ENCODE data around the gene GPC1. TPM values are rescaled to one million over a fixed set of nuclear protein-coding genes. Genes with fewer than 3 reads are reported as not detected.

The GPC1 gene
- total and polyA plus RNA-seq, 2 donors (not counting 1 experiment from before 2014, with no cell fraction given): 1.2 to 3.3 TPM

GRCh38 chr2:240425697-240426096, 9.8 kb upstream of the GPC1 start:
- H3K27ac Mint-ChIP-seq: no peak overlapping the region
- POLR2A ChIA-PET: no interaction called here
- intact Hi-C loops (cut with micrococcal nuclease): no loop called here
- Histone ChIP-seq H3K79me2 (ENCODE audit: control insufficient read depth, insufficient read depth, low read length) (no peaks in the 10 kb centered on the region), H3K4me3 (ENCODE audit: control extremely low read depth in 1 of 5, extremely low read depth in 1 of 5, insufficient read depth in 1 of 5, low read depth in 2 of 5, low read length in 4 of 5) (no peak overlapping the region), H3K9ac (ENCODE audit: low read length) (no peak overlapping the region), H3K36me3 (replicated peaks in 1 of 2; ENCODE audit: control extremely low read depth in 1 of 2, control insufficient read depth in 1 of 2, extremely low read depth in 1 of 2, insufficient read depth in 2 of 2, low read length in 1 of 2) (no peaks in the 10 kb centered on the region), H2AFZ (ENCODE audit: insufficient read depth, low read depth, low read length, poor library complexity, severe bottlenecking) (no peak overlapping the region), H3K27ac (ENCODE audit: low read length in 2 of 2) (no peak overlapping the region), H4K20me1 (ENCODE audit: control insufficient read depth, insufficient read depth, low read length, poor library complexity, severe bottlenecking) (no peaks in the 10 kb centered on the region), H3K4me1 (ENCODE audit: control insufficient read depth in 2 of 2, insufficient read depth in 2 of 2, low read length in 2 of 2) (no peaks in the 10 kb centered on the region), H3K4me2 (replicated peaks; ENCODE audit: low read depth, low read length, poor library complexity, severe bottlenecking) (no peak overlapping the region), H3K9me3 (ENCODE audit: control extremely low read depth in 1 of 3, control insufficient read depth in 2 of 3, insufficient read depth in 1 of 3, low read length in 2 of 3) (peaks cover 0 to 48% (median 11%) of the 10 kb centered on the region in 3 donors), H3K27me3 (replicated peaks in 1 of 4; ENCODE audit: control extremely low read depth in 1 of 4, control insufficient read depth in 3 of 4, insufficient read depth in 4 of 4, low read length in 3 of 4) (peaks cover 0 to 4% (median 0%) of the 10 kb centered on the region in 4 experiments)
- H3K4me3 Mint-ChIP-seq: no peak overlapping the region
- TF ChIP-seq CTCF (IDR thresholded peaks at IDR 0.05): no peak
- no peak for TF ChIP-seq EZH2 (IDR thresholded peaks at IDR 0.05; ENCODE audit: borderline replicate concordance, insufficient read depth, low read depth, low read length, poor library complexity, severe bottlenecking)
- WGBS (ENCODE audit: insufficient coverage): 86% methylated on average over 1 of the region's 5 CpGs
- H3K9me3 Mint-ChIP-seq (ENCODE audit: insufficient read depth): peaks cover 3% of the 10 kb centered on the region
- H3K4me1 Mint-ChIP-seq: no peaks in the 10 kb centered on the region
- ATAC-seq (ENCODE audit: low read depth) (no peak), DNase-seq (no peak)
- peaks cover 5% of the 10 kb centered on the region for H3K27me3 Mint-ChIP-seq
- CTCF ChIA-PET: no interaction called here

- no peak overlapping the region for H3K4me3 ChIP-seq (ENCODE audit: control extremely low read depth in 1 of 5, extremely low read depth in 1 of 5, insufficient read depth in 1 of 5, low read depth in 2 of 5, low read length in 4 of 5)
- H4K20me1 ChIP-seq (ENCODE audit: control insufficient read depth, insufficient read depth, low read length, poor library complexity, severe bottlenecking): no peaks in the 10 kb centered on the region
- no peak overlapping the region for H3K4me2 ChIP-seq (replicated peaks; ENCODE audit: low read depth, low read length, poor library complexity, severe bottlenecking)
- ATAC-seq (ENCODE audit: low read depth) (no peak), DNase-seq (no peak)
- ChIA-PET CTCF (no interaction called here), POLR2A (no interaction called here)
- Mint-ChIP-seq H3K27ac (no peak overlapping the region), H3K27me3 (peaks cover 5% of the 10 kb centered on the region), H3K9me3 (ENCODE audit: insufficient read depth) (peaks cover 3% of the 10 kb centered on the region), H3K4me3 (no peak overlapping the region), H3K4me1 (no peaks in the 10 kb centered on the region)
- peaks cover 0 to 37% (median 0%) of the 10 kb centered on the region in 3 donors for H3K9me3 ChIP-seq (ENCODE audit: control extremely low read depth in 1 of 3, control insufficient read depth in 2 of 3, insufficient read depth in 1 of 3, low read length in 2 of 3)
- WGBS (ENCODE audit: insufficient coverage): 87% methylated on average over 14 of the region's 21 CpGs
- H2AFZ ChIP-seq (ENCODE audit: insufficient read depth, low read depth, low read length, poor library complexity, severe bottlenecking): no peak overlapping the region
- no peak overlapping the region for H3K9ac ChIP-seq (ENCODE audit: low read length)
- no peaks in the 10 kb centered on the region for H3K4me1 ChIP-seq (ENCODE audit: control insufficient read depth in 2 of 2, insufficient read depth in 2 of 2, low read length in 2 of 2)
- no peaks in the 10 kb centered on the region for H3K79me2 ChIP-seq (ENCODE audit: control insufficient read depth, insufficient read depth, low read length)
- TF ChIP-seq EZH2 (IDR thresholded peaks at IDR 0.05; ENCODE audit: borderline replicate concordance, insufficient read depth, low read depth, low read length, poor library complexity, severe bottlenecking) (no peak), CTCF (IDR thresholded peaks at IDR 0.05) (no peak)
- H3K27me3 ChIP-seq (replicated peaks in 1 of 4; ENCODE audit: control extremely low read depth in 1 of 4, control insufficient read depth in 3 of 4, insufficient read depth in 4 of 4, low read length in 3 of 4): peaks cover 0 to 4% (median 0%) of the 10 kb centered on the region in 4 experiments
- H3K36me3 ChIP-seq (replicated peaks in 1 of 2; ENCODE audit: control extremely low read depth in 1 of 2, control insufficient read depth in 1 of 2, extremely low read depth in 1 of 2, insufficient read depth in 2 of 2, low read length in 1 of 2): no peaks in the 10 kb centered on the region
- H3K27ac ChIP-seq (ENCODE audit: low read length in 2 of 2): no peak overlapping the region
- intact Hi-C loops (cut with micrococcal nuclease): no loop called here
These were observed 8.4 kb upstream of the GPC1 start for GRCh38 chr2:240426845-240427721.
